SHP77 treated with DMSO at 0.1 percent for 48 hours (cell line): ENCODE data around the gene ENTR1.
A peak's percentile ranks its signal among the peaks of the same experiment; 100 is the strongest.

ENCODE experiments used
- DNase-seq: peaks from one replicate; lab custom pipeline; 2025; lab: John Stamatoyannopoulos, UW

Gene ENTR1, protein sequence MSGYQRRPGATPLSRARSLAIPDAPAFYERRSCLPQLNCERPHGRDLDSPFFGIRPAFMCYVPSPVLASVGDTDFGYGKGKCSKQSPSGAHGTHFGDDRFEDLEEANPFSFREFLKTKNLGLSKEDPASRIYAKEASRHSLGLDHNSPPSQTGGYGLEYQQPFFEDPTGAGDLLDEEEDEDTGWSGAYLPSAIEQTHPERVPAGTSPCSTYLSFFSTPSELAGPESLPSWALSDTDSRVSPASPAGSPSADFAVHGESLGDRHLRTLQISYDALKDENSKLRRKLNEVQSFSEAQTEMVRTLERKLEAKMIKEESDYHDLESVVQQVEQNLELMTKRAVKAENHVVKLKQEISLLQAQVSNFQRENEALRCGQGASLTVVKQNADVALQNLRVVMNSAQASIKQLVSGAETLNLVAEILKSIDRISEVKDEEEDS

GRCh38 chr9:136410500-136411287 is at the start of gene ENTR1, which contains the start of gene PMPCA:
TSS of gene ENTR1 (minus strand) at chr9:136410614. CDS start at chr9:136410397, 217 bp downstream.
TSS of gene PMPCA (plus strand) at chr9:136410658. CDS start at chr9:136410669, 11 bp downstream.
- peak; percentile 34 for DNase-seq

GRCh38 chr9:136459425-136459824 is 49.0 kb upstream of the ENTR1 start:
- DNase-seq: no peak

DNA sequence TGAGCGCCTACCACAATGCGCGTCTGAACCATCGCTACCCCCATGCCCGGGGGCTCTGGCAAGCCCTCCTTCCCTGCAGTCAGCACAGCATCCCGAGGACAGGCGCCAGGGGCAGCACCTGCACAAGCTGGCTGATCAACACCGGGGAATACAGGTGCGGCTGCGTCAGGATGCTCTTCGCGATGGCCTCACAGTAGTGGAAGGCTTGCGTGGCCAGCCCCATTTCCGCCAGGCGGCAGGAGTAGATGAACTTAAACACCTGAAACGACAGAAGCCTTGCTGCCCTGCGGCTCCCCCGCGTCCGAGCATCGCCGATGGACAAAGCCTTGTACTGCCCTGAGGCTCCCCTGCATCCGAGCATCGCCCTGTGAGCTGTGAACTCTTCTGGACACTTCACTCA is 46.9 kb upstream of the ENTR1 start:
- no peak for DNase-seq

DNA sequence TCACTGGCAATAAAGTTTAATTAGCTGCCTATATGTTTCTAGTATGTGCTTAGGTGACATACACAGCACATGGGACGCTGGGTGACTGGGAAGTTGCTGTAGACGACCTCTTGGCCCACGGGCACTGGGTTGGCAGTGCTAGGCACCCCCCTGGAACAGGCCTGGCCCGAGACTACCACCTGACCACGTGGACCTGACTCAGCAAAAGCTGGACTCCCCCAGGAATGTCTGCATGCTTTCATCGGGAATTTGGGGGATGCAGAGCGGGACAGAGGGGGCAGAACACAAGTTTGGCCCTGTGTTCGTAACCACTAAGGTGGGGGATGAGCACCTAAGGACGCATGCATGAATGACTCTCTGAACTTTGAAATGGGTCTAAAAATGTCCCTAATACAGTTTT is 45.8 kb upstream of the ENTR1 start:
- DNase-seq: no peak

GRCh38 chr9:136455043-136456002 is 44.9 kb upstream of the ENTR1 start:
- DNase-seq: no peak

- DNase-seq: no peak
Observed at GRCh38 chr9:136454026-136454796, 43.8 kb upstream of the ENTR1 start.

GRCh38 chr9:136453326-136453725 is 42.9 kb upstream of the ENTR1 start:
- no peak for DNase-seq

GRCh38 chr9:136451221-136451877 is 40.9 kb upstream of the ENTR1 start:
- no peak for DNase-seq

GRCh38 chr9:136448655-136449054 is 38.2 kb upstream of the ENTR1 start:
- DNase-seq: no peak

GRCh38 chr9:136447173-136447778 is 36.9 kb upstream of the ENTR1 start:
- no peak for DNase-seq

- no peak for DNase-seq
Observed at GRCh38 chr9:136445799-136446198, 35.4 kb upstream of the ENTR1 start.

- DNase-seq: no peak
Observed at GRCh38 chr9:136444102-136444501, 33.7 kb upstream of the ENTR1 start.

DNA sequence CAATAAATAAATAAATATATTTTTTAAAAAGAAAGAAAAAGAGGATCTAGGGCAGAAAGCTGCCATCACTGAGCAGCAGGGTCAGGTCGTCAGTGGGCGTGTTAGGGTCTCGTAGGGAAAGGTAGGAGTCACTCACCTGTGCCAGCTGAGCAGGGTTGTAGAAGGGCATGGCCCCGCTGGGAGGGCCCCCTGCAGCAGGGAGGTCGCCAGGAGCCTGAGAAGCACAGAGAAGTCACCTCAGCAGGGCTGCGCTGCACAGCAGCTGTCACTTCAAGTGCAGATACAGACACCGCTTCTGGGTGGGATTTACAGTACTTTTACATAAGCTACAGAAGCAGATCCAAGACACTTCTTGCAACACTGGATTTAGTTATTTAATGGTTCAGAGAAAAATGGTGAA is 33.3 kb upstream of the ENTR1 start:
- no peak for DNase-seq

GRCh38 chr9:136443087-136443486 is 32.7 kb upstream of the ENTR1 start:
- no peak for DNase-seq

DNA sequence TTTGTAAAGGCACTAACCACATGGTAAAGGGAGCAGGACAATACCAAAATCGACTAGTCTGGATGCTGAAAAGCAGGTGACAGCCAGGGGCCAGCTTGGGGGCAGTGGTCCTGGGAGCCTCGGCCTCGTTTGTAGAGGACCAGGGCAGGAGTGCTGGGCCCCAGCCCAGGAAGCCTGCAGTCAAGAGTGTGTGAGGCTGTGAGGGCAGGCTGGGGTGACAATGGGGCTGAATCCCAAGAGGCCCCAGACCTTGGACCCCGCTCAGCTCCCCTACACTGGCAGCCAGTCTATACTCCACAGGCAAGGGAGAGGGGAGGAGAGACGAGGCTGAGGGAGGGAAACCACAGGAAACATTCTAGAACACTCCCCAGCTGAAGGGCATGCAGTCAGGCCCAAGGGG is 31.9 kb upstream of the ENTR1 start:
- DNase-seq: no peak

- DNase-seq: no peak
Observed at GRCh38 chr9:136441681-136442245, 31.3 kb upstream of the ENTR1 start.

DNA sequence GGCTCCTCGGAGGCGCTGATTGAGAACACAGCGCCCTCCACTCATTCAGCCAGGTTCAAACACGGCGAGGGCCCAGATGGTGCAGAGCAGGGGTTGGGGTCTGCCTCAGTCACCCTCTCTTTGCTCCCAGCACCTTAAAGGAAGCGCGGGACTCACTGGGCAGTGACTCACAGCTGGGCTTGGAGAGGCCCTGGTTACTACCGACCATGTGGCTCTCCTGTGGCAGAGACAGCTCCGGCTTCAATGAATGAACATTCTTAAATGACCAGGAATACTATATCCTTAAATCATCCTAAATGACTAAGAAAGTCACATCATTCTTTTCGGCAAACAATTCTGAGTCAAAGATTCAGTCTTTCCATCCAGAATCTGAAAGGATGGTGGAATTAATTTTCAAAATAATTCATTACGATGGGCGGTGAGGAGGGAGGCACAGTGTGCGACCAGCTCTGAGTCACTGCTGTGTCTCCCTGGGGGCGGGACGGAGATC is 30.8 kb upstream of the ENTR1 start:
- no peak for DNase-seq

- no peak for DNase-seq
Observed at GRCh38 chr9:136439481-136440408, 29.3 kb upstream of the ENTR1 start, which contains the start of gene INPP5E. TSS of gene INPP5E (minus strand) at chr9:136439845. CDS start at chr9:136439419, 426 bp downstream.
